Esophagus muscularis mucosa (tissue), 4 donors: Measurements from ENCODE around the gene ETF1. TPM values are rescaled to one million over a fixed set of nuclear protein-coding genes. Genes with fewer than 3 reads are reported as not detected.
"Not testable (repeated sequence)": the region's sequence is repeated elsewhere in the genome, so short reads cannot be mapped to it uniquely, and the experiment has no call there.

ENCODE experiments used
- DNase-seq: peaks from one replicate; pipeline ENCODE4 v3.0.0-alpha.2; 2017; ENCODE audit errors: extremely low spot score
- H3K27ac ChIP-seq, 4 donors: fragments of 200-600 bp; sonication (generic); replicated peaks in 1 of 4; 1 replicate in 3 of 4; 2 replicates in 1 of 4; pipeline ENCODE4 v1.5.1; 2016 to 2019; ENCODE audit warnings: mild to moderate bottlenecking in 1 of 4
- H3K27me3 ChIP-seq, 4 donors: fragments of 200-600 bp; sonication (generic); one replicate each; pipeline versions ENCODE4 v1.5.1 to v1.6.0; 2016 to 2019
- H3K36me3 ChIP-seq, 4 donors: fragments of 200-600 bp; sonication (generic); one replicate each; pipeline ENCODE4 v1.5.1; 2016 to 2019
- H3K4me1 ChIP-seq, 4 donors: fragments of 200-600 bp; sonication (generic); one replicate each; pipeline ENCODE4 v1.5.1; 2016 to 2019
- H3K4me3 ChIP-seq, 4 donors: fragments of 200-600 bp; sonication (generic); 1 replicate in 2 of 4; 2 replicates in 2 of 4; pipeline ENCODE4 v1.5.1; 2016 to 2019; ENCODE audit warnings: mild to moderate bottlenecking in 4 of 4, moderate library complexity in 1 of 4
- H3K9me3 ChIP-seq, 4 donors: fragments of 200-600 bp; sonication (generic); 1 replicate in 3 of 4; 2 replicates in 1 of 4; pipeline ENCODE4 v1.5.1; 2016 to 2019
- EP300 ChIP-seq: sonication (generic); formaldehyde crosslinking; IDR thresholded peaks from one replicate; pipeline ENCODE4 v1.6.1; 2017; ENCODE audit warnings: antibody characterized with exemption
- POLR2A ChIP-seq: fragments of 450-650 bp; IDR thresholded peaks from one replicate; pipeline ENCODE4 v1.6.1; 2017; ENCODE audit warnings: antibody characterized with exemption, moderate library complexity, mild to moderate bottlenecking, low read depth
- POLR2AphosphoS5 ChIP-seq, 2 donors: sonication (generic); formaldehyde crosslinking; IDR thresholded peaks; one replicate each; pipeline ENCODE4 v1.6.1; 2017; ENCODE audit warnings: antibody characterized with exemption in 2 of 2
- WGBS: methylation state at CpG from one replicate; pipeline ENCODE4 v1.1.5; 2018; 5-methylcytosine and 5-hydroxymethylcytosine counted together
- intact Hi-C: fragments of 100-400 bp; cut with DNase I; formaldehyde crosslinking; loops from one replicate; pipeline ENCODE4 v1.15.1; 2023
- total RNA-seq, 4 donors: library from RNA; depleted of rRNA; stranded (reverse); fragments of >200 nt; gene quantifications; one replicate each; pipeline versions ENCODE4 v1.1.0 to v1.2.1, GENCODE V29; 2016
- TF ChIP-seq, protein P1 (sequence below), 3 experiments: fragments of 200-600 bp in 2 of 3; fragments of 450-650 bp in 1 of 3; sonication (generic) in 2 of 3; IDR thresholded peaks; one replicate each; pipeline ENCODE4 v1.5.1; 2017 to 2019; ENCODE audit warnings: antibody characterized with exemption in 3 of 3, mild to moderate bottlenecking in 2 of 3, moderate library complexity in 1 of 3

The ETF1 gene
- total RNA-seq, 4 donors from 2014 or later = 90.5 to 154 (median 111) TPM

DNA sequence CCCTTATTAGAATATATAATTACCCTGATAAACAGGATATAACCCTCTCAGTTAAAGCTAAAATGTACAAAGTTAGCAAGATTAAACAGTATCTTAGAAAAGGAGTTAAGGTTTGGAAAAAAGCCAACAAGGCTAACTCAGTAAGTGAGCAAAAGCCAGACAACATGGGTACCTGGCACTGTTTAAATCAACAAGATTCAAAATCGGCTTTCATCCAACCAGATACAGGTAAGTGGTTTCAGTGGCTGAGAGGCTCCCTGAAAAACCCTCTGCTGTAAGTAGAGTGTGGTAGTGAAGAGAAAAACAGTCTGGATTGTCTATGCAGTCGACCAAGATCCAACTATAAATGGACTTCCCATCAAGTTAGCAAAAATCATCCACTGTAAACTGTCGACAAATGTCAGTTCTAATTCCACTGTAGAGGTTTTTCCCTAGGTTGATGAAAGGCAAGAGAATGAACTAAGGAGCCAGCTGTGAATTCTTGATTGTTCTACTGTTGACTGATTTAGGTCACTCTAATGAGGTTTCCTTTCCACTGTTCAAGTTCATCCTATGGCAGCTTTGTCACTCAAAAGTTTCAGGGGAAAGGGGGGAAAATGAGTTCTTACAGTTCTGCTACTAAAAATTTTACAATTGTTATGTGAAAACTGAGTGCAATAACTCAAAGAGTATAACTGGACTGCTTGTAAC is 27.3 kb downstream of the ETF1 start:
- Histone ChIP-seq H3K4me1 (peaks cover 0 to 5% (median 1%) of the 10 kb centered on the region in 4 donors), H3K9me3 (no peaks in the 10 kb centered on the region), H3K36me3 (peaks cover 46 to 84% (median 69%) of the 10 kb centered on the region in 4 donors), H3K27ac (no peak overlapping the region), H3K4me3 (no peak overlapping the region), H3K27me3 (no peaks in the 10 kb centered on the region)
- 87% methylated on average over 3 of the region's 3 CpGs for WGBS
- intact Hi-C loops = no loop called here
- DNase-seq = no peak
- TF ChIP-seq EP300 = no peak
- TF ChIP-seq, protein P1, sequence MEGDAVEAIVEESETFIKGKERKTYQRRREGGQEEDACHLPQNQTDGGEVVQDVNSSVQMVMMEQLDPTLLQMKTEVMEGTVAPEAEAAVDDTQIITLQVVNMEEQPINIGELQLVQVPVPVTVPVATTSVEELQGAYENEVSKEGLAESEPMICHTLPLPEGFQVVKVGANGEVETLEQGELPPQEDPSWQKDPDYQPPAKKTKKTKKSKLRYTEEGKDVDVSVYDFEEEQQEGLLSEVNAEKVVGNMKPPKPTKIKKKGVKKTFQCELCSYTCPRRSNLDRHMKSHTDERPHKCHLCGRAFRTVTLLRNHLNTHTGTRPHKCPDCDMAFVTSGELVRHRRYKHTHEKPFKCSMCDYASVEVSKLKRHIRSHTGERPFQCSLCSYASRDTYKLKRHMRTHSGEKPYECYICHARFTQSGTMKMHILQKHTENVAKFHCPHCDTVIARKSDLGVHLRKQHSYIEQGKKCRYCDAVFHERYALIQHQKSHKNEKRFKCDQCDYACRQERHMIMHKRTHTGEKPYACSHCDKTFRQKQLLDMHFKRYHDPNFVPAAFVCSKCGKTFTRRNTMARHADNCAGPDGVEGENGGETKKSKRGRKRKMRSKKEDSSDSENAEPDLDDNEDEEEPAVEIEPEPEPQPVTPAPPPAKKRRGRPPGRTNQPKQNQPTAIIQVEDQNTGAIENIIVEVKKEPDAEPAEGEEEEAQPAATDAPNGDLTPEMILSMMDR (IDR thresholded peaks at IDR 0.05) = no peak
- no peak for TF ChIP-seq POLR2A
- TF ChIP-seq POLR2AphosphoS5 (IDR thresholded peaks at IDR 0.05) = no peak

GRCh38 chr5:138514021-138514420 is 29.0 kb downstream of the ETF1 start:
- H3K4me1 ChIP-seq = no peaks in the 10 kb centered on the region
- no peaks in the 10 kb centered on the region for H3K27me3 ChIP-seq
- no peak for TF ChIP-seq EP300
- no peak for TF ChIP-seq POLR2AphosphoS5 (IDR thresholded peaks at IDR 0.05)
- TF ChIP-seq, protein P1 (IDR thresholded peaks at IDR 0.05) = no peak
- no peak for TF ChIP-seq POLR2A
- no peak overlapping the region for H3K4me3 ChIP-seq
- no peaks in the 10 kb centered on the region for H3K9me3 ChIP-seq
- peaks cover 52 to 98% (median 83%) of the 10 kb centered on the region in 4 donors for H3K36me3 ChIP-seq
- WGBS = 100% methylated on average over 1 of the region's 1 CpG
- DNase-seq = no peak
- intact Hi-C loops = no loop called here
- H3K27ac ChIP-seq = no peak overlapping the region

- intact Hi-C loops = no loop called here
Measured at GRCh38 chr5:138508958-138509357, 34.1 kb downstream of the ETF1 start.

GRCh38 chr5:138507485-138507884 is 35.6 kb downstream of the ETF1 start:
- H3K27me3 ChIP-seq, H3K4me3 ChIP-seq, intact Hi-C loops, H3K27ac ChIP-seq, H3K9me3 ChIP-seq, DNase-seq: not testable (repeated sequence)
- 83% methylated on average over 8 of the region's 8 CpGs for WGBS
- H3K4me1 ChIP-seq = peaks cover 18 to 30% (median 29%) of the 10 kb centered on the region in 4 donors
- H3K36me3 ChIP-seq = peaks cover 30 to 63% (median 50%) of the 10 kb centered on the region in 4 donors

More at GRCh38 chr5:138508958-138509357, 34.1 kb downstream of the ETF1 start:
- no peaks in the 10 kb centered on the region for H3K27me3 ChIP-seq
- DNase-seq = no peak
- 58% methylated on average over 3 of the region's 3 CpGs for WGBS
- peaks cover 14 to 16% (median 16%) of the 10 kb centered on the region in 4 donors for H3K4me1 ChIP-seq
- H3K4me3 ChIP-seq = no peak overlapping the region
- TF ChIP-seq EP300 (no peak), POLR2A (no peak), POLR2AphosphoS5 (IDR thresholded peaks at IDR 0.05) (no peak)
- TF ChIP-seq, protein P1 (IDR thresholded peaks at IDR 0.05) = no peak
- peak overlapping the region in 2 of 4 donors; percentile 10 to 13 for H3K27ac ChIP-seq
- H3K36me3 ChIP-seq = peaks cover 41 to 77% (median 65%) of the 10 kb centered on the region in 4 donors
- H3K9me3 ChIP-seq = no peaks in the 10 kb centered on the region

- Histone ChIP-seq H3K4me1 (peaks cover 18 to 39% (median 38%) of the 10 kb centered on the region in 4 donors), H3K9me3 (no peaks in the 10 kb centered on the region), H3K4me3 (no peak overlapping the region), H3K36me3 (peaks cover 30 to 59% (median 45%) of the 10 kb centered on the region in 4 donors), H3K27me3 (no peaks in the 10 kb centered on the region), H3K27ac (no peak overlapping the region)
- TF ChIP-seq POLR2A = no peak
- DNase-seq = no peak
- intact Hi-C loops = no loop called here
- WGBS = 75% methylated on average over 10 of the region's 10 CpGs
Measured at GRCh38 chr5:138506370-138507306, 36.4 kb downstream of the ETF1 start.
